Adipose tissue (tissue), 3 donors: ENCODE data around the gene FOXL3. TPM values are rescaled to one million over a fixed set of nuclear protein-coding genes. Genes with fewer than 3 reads are reported as not detected.

Experiments
- H3K27ac ChIP-seq: one replicate; pipeline ENCODE4 v1.5.1; 2013; ENCODE audit warnings: low read depth, low read length
- WGBS, 3 donors: extraction: QIAGEN DNeasy Blood & Tissue Kit; methylation state at CpG; one replicate each; pipeline ENCODE4 v1.1.7; 2013; 5-methylcytosine and 5-hydroxymethylcytosine counted together
- polyA plus RNA-seq, 3 donors: library from polyadenylated mRNA; stranded (reverse); fragments of 200-250 nt; gene quantifications; one replicate each; pipeline ENCODE4 v1.2.3, GENCODE V29; 2013
- donor health status: healthy with polysubstance abuse.
- donor health status: Bipolar disorder and iron deficiency.
- donor health status: healthy.

Gene FOXL3
- polyA plus RNA-seq, 3 donors: not detected

GRCh38 chr7:311131-311680 is 21.2 kb downstream of the FOXL3 start:
- 69 to 78% (median 71%) methylated on average over 19 of the region's 19 CpGs for WGBS, 3 donors

GRCh38 chr7:311796-312195 is 21.8 kb downstream of the FOXL3 start:
- no peak overlapping the region for H3K27ac ChIP-seq
- 43 to 70% (median 59%) methylated on average over 5 of the region's 5 CpGs for WGBS, 3 donors

More at GRCh38 chr7:311131-311680, 21.2 kb downstream of the FOXL3 start:
- H3K27ac ChIP-seq: no peak overlapping the region

DNA sequence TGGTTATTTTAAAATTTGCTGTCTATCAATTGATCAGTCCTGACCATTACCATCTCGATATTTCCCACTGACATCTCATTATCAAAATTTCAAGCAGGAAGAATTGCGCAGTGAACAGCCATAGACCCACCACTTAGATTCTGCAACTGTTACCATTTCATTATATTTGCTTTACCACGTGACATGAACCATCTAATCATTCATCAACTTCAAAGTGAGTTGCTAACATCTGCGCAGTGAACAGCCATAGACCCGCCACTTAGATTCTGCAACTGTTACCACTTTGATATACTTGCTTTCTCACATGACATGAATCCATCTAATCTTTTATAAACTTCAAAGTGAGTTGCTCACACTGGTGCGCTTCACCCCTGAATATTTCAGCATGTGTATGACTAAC is 22.5 kb downstream of the FOXL3 start:
- H3K27ac ChIP-seq: no peak overlapping the region
- WGBS, 3 donors: 60 to 71% (median 61%) methylated on average over 6 of the region's 6 CpGs

GRCh38 chr7:314853-315252 is 24.9 kb downstream of the FOXL3 start:
- H3K27ac ChIP-seq: no peak overlapping the region
- 93 to 95% (median 95%) methylated on average over 8 of the region's 8 CpGs for WGBS, 3 donors

GRCh38 chr7:315516-316265 is 25.7 kb downstream of the FOXL3 start:
- 78 to 83% (median 83%) methylated on average over 16 of the region's 16 CpGs for WGBS, 3 donors
- H3K27ac ChIP-seq: no peak overlapping the region

- 84 to 93% (median 88%) methylated on average over 26 to 27 of the region's 27 CpGs for WGBS, 3 donors
- no peak overlapping the region for H3K27ac ChIP-seq
These were observed 27.9 kb downstream of the FOXL3 start for GRCh38 chr7:317643-318405.

- no peak overlapping the region for H3K27ac ChIP-seq
These were observed 28.5 kb downstream of the FOXL3 start for GRCh38 chr7:318476-318875.

DNA sequence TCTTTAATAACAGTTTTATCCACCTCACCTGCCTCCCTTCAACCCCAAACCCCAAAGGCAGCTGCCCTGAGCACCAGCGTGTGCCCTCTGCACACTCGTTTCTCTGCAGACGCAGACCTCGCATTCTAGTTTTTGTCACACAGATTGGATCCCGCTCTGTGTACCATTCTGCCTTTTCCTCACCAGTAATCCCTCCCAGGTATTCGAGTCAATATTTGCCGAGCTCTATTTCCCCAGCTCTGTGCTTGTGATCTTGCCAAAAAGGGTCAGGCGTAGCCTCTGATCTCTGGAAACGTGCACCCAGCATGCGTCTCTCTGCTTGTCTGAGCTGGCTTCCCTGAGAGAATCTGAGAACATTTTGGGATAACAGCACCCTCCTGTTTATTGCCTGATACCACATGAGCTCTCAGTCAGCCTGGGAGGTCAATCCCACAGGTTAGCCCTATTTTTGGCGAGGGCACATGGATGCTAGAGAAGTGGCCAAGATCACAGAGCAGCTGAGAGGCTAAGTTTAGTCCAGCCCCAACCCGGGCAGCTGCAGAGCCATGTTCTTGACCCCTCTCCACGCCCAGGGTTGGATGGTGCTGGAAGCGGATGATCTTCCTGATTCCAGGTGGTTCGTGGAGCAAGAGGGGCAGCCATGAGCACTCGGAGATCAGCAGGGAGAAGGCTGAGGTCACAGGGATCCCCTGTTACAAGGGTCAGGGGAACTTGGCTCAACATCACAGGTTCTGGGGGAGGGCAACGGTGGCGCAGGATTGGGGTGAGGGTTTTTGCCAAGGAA is 29.1 kb downstream of the FOXL3 start:
- 39 to 70% (median 60%) methylated on average over 18 of the region's 18 CpGs for WGBS, 3 donors
- no peak overlapping the region for H3K27ac ChIP-seq

More at GRCh38 chr7:318476-318875, 28.5 kb downstream of the FOXL3 start:
- 45 to 83% (median 75%) methylated on average over 9 of the region's 9 CpGs for WGBS, 3 donors

DNA sequence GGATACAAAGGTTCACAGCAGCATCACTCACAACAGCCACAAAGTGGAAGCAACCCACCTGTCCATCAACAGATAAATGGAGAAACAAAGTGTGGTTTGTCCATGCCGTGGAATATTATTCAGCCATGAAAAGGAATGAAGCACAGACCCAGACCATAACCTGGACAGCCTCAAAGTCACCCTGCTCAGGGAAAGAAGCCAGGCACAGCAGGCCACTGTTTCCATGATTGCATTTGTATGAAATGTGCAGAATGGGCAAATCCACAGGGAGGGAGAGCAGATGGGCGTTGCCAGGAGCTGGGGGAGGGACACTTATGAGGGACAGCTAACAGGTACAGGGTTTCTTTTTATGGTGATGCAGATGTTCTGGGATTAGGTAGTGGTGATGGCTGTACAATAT is 30.3 kb downstream of the FOXL3 start:
- whole genome bisulfite sequencing, 3 donors: 91 to 95% (median 93%) methylated on average over 2 of the region's 2 CpGs
- H3K27ac ChIP-seq: no peak overlapping the region

GRCh38 chr7:322111-322671 is 32.2 kb downstream of the FOXL3 start:
- no peak overlapping the region for H3K27ac ChIP-seq
- 12 to 13% (median 12%) methylated on average over 42 to 45 of the region's 45 CpGs for WGBS, 3 donors

DNA sequence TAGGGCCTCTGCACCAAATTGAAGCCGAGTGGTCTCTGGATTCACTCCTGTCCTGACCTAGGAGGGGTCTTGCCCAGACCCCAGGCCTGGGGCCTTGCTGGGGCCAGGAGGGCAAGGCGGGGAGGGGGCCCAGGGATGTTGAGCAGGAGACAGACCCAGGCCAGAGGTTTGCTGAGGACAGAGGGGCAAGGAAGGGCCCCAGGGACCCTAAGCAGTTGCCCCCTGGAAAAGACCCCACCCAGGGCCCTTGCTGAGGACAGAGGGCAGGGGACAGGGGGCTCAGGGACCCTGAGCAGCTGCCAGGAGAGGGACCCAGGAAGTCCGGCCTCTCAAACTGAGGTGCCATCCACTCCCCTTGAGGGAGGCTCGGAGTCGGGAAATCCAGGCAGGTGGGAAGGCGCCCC is 32.7 kb downstream of the FOXL3 start:
- 86 to 98% (median 96%) methylated on average over 6 of the region's 6 CpGs for WGBS, 3 donors
- H3K27ac ChIP-seq: no peak overlapping the region

DNA sequence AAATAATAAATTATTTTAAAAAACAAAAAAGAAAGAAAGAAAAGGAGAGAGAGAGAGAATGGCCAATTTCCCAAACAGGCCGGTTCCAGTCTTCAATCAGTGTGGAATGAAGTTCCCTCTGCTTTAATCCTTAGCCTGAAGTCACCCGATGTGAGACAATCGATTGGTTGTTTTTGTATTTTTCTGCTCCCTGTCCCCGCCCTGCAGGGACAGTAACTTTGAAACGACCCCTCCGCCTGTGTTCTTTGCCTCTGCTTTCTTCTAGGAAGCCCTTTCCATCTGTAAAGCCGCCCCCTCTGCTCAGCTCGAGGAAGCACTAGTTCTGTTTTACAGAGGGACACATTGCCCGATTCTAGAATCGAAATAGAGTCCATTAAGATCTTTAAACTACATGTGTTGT is 33.4 kb downstream of the FOXL3 start:
- H3K27ac ChIP-seq: no peak overlapping the region
- WGBS, 3 donors: 72 to 79% (median 74%) methylated on average over 10 of the region's 10 CpGs

DNA sequence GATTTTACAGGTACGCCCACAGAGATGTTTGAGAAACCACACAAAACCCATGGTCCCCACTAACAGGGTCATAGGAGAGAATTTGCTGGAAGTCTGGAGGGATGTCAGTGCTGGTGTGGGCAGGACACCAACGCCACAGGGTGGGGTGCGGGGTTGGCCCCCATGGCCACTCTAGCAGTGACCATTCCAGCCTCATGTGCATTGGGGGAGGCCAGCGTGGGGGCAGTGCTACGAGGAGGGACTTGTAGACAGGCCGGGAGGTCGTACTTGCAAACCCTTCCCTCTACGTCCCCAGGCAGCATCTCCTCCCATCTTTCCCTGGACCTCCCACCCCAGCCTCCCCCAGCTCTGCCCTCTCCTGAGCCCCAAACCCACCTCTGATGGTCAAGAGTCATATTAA is 34.0 kb downstream of the FOXL3 start:
- 83 to 95% (median 86%) methylated on average over 8 of the region's 8 CpGs for WGBS, 3 donors
- H3K27ac ChIP-seq: no peak overlapping the region

DNA sequence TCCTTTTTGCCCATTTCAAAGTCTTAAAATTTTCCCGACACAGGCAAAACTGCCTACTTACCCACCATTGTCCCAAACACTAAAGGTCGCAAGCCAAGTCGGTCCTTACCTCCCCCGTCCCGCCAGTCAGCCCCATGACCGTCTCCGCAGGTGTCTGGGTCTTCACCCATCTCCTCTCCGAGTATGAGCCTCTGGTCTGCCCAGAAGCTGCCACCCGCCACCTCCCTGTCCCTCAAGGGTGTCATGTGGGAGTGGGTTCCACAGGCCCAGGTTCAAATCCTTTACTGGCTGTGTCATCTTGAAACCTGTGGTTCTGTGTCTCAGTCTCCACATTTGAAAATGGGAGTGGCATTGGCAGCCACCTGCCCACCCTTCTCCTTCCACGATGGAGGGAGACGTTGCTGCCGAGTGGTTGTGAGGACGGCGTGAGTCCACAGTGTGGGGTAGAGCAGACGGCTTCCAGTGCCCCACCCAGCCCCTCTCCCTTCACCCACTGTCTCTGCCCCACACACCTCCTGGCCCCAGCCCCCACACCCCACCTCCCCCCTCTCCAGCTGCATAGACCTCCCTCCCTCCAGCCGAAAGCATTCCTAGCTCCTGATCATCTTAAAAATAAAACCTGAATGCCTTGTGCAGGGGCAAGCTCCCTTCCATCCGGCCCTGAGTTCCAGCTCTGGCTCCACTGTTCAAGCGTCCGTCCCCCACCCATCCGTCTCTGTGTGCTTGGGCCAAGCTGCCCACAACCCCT is 35.3 kb downstream of the FOXL3 start:
- WGBS, 3 donors: 88 to 95% (median 89%) methylated on average over 20 of the region's 20 CpGs
- no peak overlapping the region for H3K27ac ChIP-seq

GRCh38 chr7:325811-326210 is 35.8 kb downstream of the FOXL3 start:
- H3K27ac ChIP-seq: no peak overlapping the region
- WGBS, 3 donors: 92 to 96% (median 96%) methylated on average over 11 of the region's 11 CpGs

- 84 to 96% (median 90%) methylated on average over 9 of the region's 9 CpGs for WGBS, 3 donors
- H3K27ac ChIP-seq: no peak overlapping the region
These were observed 36.3 kb downstream of the FOXL3 start for GRCh38 chr7:326273-326672.

DNA sequence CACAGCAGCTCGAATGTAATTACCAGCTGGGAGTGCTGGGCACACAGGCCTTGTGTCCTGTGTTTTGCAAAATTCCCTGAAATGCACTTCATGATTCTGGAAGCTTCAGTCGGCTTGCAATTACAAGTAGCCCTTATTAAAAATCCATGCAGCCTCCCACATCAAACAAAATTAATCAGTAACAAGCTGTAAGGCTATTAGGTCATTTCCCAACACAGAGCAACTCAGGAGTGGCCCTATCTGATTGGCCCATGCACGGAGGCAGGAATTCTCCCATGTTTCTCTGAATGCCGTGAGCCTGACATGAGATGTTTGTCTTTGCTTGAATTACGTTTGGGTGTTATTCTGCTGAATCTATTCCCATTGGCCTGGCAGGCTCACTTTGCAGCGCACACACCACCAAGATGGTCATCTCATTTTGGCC is 36.9 kb downstream of the FOXL3 start:
- H3K27ac ChIP-seq: no peak overlapping the region

More for the DNA sequence above, 36.9 kb downstream of the FOXL3 start:
- WGBS, 3 donors: 27 to 72% (median 72%) methylated on average over 6 of the region's 6 CpGs
